ENCODE measurements around the gene PUDP.

PUDP gene

DNA sequence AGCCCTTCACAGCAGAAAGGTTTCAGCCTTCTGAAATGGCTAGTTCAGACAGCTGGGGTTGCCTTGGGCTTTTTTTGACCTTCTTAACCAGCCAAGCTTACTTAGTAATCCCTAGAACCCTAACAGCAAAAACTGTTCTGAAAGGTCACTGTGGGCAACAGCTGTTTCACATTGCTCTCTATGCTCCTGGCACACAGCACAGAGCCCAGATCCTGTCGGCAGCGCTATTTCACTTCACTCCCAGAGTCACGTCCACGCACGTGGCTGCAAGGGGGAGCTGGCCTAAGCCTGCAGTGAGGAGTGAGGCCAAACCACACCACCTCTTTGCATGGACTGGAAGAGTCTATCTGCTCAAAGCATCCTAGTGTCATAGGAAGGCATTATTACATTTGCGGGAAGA, 32.4 kb downstream of the PUDP start:
- Histone ChIP-seq H3K4me3 (ENCODE audit: low read depth, low read length, poor library complexity, severe bottlenecking) (no peak overlapping the region), H3K4me2 (ENCODE audit: low read length) (peak overlapping the region; percentile 43; the same call in 1 of the 2 replicates), H4K20me1 (ENCODE audit: insufficient read depth, low read length) (no peaks in the 10 kb centered on the region), H3K9me3 (ENCODE audit: low read length) (no peaks in the 10 kb centered on the region), H3K79me2 (ENCODE audit: insufficient read depth, low read length) (peaks cover 36% of the 10 kb centered on the region), H3K36me3 (ENCODE audit: insufficient read depth, low read length) (peaks cover 13% of the 10 kb centered on the region), H3K27me3 (ENCODE audit: insufficient read depth, low read length) (no peaks in the 10 kb centered on the region), H3K4me1 (ENCODE audit: insufficient read depth, low read length, severe bottlenecking) (peaks cover 91% of the 10 kb centered on the region), H3K27ac (ENCODE audit: low read depth, low read length, poor library complexity, severe bottlenecking) (peak overlapping the region; percentile 100), H2AFZ (ENCODE audit: low read length) (no peak overlapping the region), H3F3A (ENCODE audit: insufficient read depth, low read length) (peaks cover 5% of the 10 kb centered on the region; the same call in 1 of the 2 replicates), H3K9ac (ENCODE audit: low read length) (peak overlapping the region; percentile 54; the same call in 1 of the 2 replicates), H3K9me2 (ENCODE audit: low read depth, low read length) (no peaks in the 10 kb centered on the region)
- TF ChIP-seq EZH2 (IDR thresholded peaks at IDR 0.05; ENCODE audit: borderline replicate concordance, low read length) = no peak
- TF ChIP-seq, protein P1, sequence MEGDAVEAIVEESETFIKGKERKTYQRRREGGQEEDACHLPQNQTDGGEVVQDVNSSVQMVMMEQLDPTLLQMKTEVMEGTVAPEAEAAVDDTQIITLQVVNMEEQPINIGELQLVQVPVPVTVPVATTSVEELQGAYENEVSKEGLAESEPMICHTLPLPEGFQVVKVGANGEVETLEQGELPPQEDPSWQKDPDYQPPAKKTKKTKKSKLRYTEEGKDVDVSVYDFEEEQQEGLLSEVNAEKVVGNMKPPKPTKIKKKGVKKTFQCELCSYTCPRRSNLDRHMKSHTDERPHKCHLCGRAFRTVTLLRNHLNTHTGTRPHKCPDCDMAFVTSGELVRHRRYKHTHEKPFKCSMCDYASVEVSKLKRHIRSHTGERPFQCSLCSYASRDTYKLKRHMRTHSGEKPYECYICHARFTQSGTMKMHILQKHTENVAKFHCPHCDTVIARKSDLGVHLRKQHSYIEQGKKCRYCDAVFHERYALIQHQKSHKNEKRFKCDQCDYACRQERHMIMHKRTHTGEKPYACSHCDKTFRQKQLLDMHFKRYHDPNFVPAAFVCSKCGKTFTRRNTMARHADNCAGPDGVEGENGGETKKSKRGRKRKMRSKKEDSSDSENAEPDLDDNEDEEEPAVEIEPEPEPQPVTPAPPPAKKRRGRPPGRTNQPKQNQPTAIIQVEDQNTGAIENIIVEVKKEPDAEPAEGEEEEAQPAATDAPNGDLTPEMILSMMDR (IDR thresholded peaks at IDR 0.05; ENCODE audit: low read length) = no peak

DNA sequence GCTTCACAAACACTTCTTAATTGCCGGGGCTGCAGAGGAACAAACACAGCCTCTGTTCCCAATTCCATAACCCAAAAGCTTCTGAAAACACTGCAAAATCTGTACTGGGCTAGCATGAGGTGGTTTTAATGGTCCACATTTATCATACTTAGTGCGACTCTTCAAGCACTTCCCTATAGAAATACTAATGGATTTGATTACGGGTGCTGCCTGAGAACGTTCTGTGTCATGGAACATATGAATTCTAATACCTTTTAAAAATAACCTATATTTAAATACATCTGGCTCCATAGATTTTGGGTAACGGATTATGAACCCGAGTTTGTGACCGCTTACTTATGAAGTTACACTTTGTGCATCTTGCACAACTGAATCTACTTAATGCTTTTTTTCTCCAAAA, 35.9 kb downstream of the PUDP start:
- Histone ChIP-seq H3K36me3 (ENCODE audit: insufficient read depth, low read length) (peaks cover 13% of the 10 kb centered on the region), H4K20me1 (ENCODE audit: insufficient read depth, low read length) (no peaks in the 10 kb centered on the region), H3K27me3 (ENCODE audit: insufficient read depth, low read length) (no peaks in the 10 kb centered on the region), H3K4me3 (ENCODE audit: low read depth, low read length, poor library complexity, severe bottlenecking) (peak overlapping the region; percentile 49), H3F3A (ENCODE audit: insufficient read depth, low read length) (no peaks in the 10 kb centered on the region; the same call in 1 of the 2 replicates), H3K4me2 (ENCODE audit: low read length) (peak overlapping the region; percentile 64), H3K9me3 (ENCODE audit: low read length) (no peaks in the 10 kb centered on the region), H3K4me1 (ENCODE audit: insufficient read depth, low read length, severe bottlenecking) (peaks cover 91% of the 10 kb centered on the region), H3K27ac (ENCODE audit: low read depth, low read length, poor library complexity, severe bottlenecking) (peak overlapping the region; percentile 100), H3K9me2 (ENCODE audit: low read depth, low read length) (no peaks in the 10 kb centered on the region), H2AFZ (ENCODE audit: low read length) (no peak overlapping the region), H3K79me2 (ENCODE audit: insufficient read depth, low read length) (peaks cover 12% of the 10 kb centered on the region), H3K9ac (ENCODE audit: low read length) (peak overlapping the region; percentile 74)
- TF ChIP-seq, protein P1 (IDR thresholded peaks at IDR 0.05; ENCODE audit: low read length) = no peak
- no peak for TF ChIP-seq EZH2 (IDR thresholded peaks at IDR 0.05; ENCODE audit: borderline replicate concordance, low read length)

GRCh38 chrX:7111518-7111917, 36.4 kb downstream of the PUDP start:
- Histone ChIP-seq H4K20me1 (ENCODE audit: insufficient read depth, low read length) (no peaks in the 10 kb centered on the region), H3K4me3 (ENCODE audit: low read depth, low read length, poor library complexity, severe bottlenecking) (peak overlapping the region; percentile 49), H3K4me2 (ENCODE audit: low read length) (peak overlapping the region; percentile 64), H3K27ac (ENCODE audit: low read depth, low read length, poor library complexity, severe bottlenecking) (peak overlapping the region; percentile 100), H3K79me2 (ENCODE audit: insufficient read depth, low read length) (peaks cover 6% of the 10 kb centered on the region), H3K27me3 (ENCODE audit: insufficient read depth, low read length) (no peaks in the 10 kb centered on the region), H3K9me3 (ENCODE audit: low read length) (no peaks in the 10 kb centered on the region), H2AFZ (ENCODE audit: low read length) (no peak overlapping the region), H3K9ac (ENCODE audit: low read length) (peak overlapping the region; percentile 74), H3K36me3 (ENCODE audit: insufficient read depth, low read length) (peaks cover 7% of the 10 kb centered on the region), H3K4me1 (ENCODE audit: insufficient read depth, low read length, severe bottlenecking) (peaks cover 91% of the 10 kb centered on the region), H3K9me2 (ENCODE audit: low read depth, low read length) (no peaks in the 10 kb centered on the region), H3F3A (ENCODE audit: insufficient read depth, low read length) (no peaks in the 10 kb centered on the region; the same call in 1 of the 2 replicates)
- TF ChIP-seq, protein P1 (IDR thresholded peaks at IDR 0.05; ENCODE audit: low read length) = no peak
- no peak for TF ChIP-seq EZH2 (IDR thresholded peaks at IDR 0.05; ENCODE audit: borderline replicate concordance, low read length)

All from OCI-LY1 (cell line).